HG03520 (cell line): Measurements from ENCODE around the gene SDHC.
A peak's percentile ranks its signal among the peaks of the same experiment; 100 is the strongest.
"Not testable (repeated sequence)": the region's sequence is repeated elsewhere in the genome, so short reads cannot be mapped to it uniquely, and the experiment has no call there.

Experiments used
- ATAC-seq: cut with Tn5 transposase; IDR thresholded peaks from one replicate; pipeline ENCODE4 v1.9.1; 2021; ENCODE audit warnings: mild to moderate bottlenecking, moderate library complexity; ENCODE audit not compliant: unreplicated experiment

The SDHC gene

DNA sequence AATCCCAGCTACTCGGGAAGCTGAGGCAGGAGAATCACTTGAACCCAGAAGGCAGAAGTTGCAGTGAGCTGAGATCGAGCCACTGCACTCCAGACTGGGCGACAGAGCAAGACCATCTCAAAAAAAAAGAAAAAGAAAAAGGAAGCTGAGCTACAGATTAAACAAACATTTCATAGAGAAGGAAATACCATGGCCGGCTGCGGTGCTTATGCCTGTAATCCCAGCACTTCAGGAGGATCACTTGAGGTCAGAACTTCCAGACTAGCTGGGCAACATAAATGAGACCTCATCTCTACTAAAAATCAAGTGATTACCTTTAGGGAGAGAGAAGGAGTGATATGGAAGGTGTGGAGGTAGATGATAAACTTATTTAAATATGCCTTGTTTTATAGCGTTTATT, 67.5 kb downstream of the SDHC start:
- no peak for ATAC-seq

DNA sequence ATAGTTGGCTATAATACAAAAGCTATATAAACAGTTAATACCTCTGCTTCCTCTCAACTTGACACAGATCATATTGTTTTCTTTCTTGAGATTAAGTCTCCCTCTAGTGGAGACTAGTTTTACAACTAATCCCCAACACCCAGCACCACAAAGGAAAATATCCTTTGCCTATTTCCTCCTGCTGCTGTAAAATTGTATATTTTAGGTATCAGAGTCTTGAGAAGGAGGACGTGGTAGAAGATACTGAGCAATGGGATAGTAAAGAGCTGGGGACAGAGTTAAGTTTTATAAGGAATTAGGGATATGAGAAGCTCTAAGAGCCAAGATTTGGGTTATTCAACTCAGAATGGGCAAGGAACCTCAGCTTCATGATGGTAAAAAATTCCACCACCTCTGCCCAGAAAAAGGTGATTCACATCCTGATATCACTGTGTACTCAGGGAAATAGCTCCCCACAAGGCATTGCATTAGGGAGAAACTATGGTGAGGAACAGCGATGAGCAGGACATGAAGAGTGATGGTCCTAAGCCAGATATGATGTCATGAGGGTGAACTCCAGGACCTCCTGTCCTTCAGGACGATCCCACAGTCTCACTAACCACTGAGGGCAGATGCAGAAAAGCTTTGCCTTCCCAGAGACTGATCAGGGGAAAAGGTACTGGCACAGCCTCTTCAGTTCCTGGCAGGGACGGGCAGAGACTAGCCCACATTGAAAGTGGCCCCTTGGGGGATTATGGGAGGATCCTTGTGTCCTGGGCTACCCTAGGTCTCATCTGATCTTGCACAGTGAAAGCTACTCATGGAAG, 68.2 kb downstream of the SDHC start:
- no peak for ATAC-seq

DNA sequence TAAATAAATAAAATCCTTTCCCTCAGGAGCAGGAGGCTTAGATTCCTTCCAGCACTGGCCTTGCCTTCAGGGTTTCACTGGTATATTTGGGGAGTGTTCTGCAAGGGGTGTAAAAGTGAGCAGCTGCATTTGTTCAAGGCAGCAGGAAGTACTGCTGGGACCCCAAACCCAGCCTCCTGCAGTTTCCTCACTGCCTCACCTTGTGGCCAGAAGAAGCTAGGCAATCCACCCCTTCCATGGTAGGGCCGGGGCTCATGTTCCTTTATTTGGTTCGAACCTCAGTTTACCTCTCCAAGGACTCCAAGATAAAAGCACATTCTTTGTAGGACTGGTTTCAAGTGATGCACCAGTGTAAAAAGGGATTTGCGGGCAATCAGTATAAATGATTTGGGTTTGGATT, 74.5 kb downstream of the SDHC start:
- ATAC-seq: no peak

DNA sequence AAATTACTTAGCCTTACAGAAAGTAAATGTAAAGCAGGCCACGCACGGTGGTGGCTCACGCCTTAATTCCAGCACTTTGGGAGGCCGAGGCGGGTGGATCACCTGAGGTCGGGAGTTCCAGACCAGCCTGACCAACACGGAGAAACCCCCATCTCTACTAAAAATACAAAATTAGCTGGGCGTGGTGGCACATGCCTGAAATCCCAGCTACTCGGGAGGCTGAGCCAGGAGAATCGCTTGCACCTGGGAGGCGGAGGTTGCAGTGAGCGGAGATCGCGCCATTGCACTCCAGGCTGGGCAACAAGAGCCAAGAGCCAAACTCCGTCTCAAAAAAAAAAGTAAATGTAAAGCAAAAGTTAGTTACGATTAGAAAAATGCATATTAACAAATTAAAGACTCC, 75.0 kb downstream of the SDHC start:
- not testable (repeated sequence) for ATAC-seq

DNA sequence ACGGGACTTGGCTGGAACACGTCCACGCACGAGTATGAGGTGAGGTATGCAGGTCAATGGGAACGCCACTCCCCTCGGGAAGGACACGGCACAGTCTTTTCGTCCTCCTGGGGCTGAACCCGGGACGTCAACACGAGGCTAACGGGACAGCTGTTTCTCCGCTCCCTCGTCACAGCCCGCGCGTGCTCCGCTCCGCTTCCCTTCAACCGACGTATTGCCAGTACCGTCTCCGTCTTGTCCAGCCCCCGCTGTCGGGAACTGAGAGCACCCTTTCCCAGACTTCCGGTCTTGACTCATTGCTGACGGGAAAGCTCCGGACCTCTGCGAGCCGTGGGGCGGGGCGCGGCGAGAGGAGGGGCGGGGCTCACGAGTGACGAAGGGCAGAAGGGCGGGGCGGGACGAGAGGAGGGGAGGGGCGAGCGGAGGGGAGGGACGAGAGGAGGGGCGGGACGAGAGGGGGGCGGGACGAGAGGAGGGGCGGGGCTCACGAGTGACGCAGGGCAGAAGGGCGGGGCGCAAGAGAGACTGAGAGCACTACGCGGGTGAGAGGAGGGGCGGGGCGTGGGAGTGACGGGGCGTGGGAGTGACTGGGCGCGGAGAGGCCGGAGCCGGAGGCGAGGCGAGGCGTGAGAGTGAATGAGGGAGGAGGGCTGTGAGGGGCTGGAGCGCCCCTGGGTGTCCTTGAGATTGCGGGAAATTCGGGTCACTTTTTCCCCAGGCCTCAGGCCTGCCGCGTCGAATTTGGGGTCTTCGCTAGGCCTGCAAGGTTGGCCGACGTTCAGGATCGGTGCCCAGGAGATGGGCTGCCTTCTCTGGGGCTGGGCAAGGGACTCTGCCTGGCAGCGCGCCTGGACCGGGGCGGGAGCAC, 75.7 kb downstream of the SDHC start:
- ATAC-seq: peak; percentile 74

DNA sequence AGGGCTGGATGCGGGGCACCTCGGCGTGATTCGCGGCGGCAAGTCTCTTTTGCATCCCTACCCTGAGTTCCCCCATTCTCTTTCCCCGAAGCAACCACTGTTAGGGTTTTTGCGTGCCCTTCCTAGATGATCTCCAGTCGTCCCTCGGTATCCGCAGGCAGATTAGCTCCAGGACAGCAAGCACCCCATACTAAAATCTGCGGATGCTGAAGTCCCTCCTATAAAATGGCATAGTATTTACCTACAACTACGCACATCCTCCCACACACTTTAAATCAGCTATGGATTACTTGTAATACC, 76.3 kb downstream of the SDHC start:
- no peak for ATAC-seq

DNA sequence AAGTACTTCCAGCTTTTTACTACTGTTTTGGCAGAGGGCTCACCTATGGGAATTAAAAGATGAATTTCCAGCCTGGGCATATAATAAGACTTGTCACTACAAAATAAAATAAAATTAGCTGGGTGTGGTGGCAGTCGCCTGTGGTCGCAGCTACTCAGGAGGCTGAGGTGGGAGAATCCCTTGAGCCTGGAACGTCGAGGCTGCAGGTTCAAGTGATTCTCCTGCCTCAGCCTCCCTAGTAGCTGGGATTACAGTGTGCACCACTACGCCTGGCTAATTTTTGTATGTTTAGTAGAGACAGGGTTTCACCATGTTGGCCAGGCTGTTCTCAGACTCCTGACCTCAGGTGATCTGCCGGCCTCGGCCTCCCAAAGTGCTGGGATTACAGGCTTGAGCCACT, 77.0 kb downstream of the SDHC start:
- not testable (repeated sequence) for ATAC-seq

DNA sequence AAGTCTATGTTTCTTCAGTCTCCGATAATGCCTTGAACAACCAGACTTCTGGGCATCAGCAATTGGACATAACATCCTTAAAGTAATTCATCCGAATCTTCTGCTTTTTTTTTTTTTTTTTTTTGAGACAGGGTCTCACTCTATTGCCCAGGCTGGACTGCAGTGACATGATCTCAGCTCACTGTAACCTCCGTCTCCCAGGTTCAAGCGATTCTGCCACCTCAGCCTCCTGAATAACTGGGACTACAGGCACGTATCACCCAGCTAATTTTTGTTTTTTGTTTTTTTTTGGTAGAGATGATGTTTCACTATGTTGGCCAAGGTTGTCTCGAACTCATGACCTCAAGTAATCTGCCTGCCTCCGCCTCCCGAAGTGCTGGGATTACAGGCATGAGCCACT, 77.4 kb downstream of the SDHC start:
- ATAC-seq: no peak

DNA sequence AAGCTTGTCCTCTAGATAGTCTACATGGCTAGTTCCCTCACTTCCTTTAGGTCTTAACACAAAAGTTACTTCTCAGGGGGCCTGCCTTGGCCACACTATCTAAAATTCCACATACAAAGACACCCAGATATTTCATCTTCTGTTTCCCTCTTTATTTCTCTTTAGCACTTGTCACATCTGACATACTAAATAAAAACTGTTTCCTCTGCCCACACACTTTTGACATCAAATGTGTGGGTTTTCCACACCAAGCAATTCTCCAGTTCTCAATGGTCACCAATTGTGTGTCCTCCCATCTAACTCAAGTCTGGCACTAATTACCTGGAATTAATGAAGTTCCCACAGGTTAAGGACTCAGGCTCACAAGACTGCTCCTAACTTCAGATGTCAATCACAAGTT, 79.0 kb downstream of the SDHC start:
- no peak for ATAC-seq

DNA sequence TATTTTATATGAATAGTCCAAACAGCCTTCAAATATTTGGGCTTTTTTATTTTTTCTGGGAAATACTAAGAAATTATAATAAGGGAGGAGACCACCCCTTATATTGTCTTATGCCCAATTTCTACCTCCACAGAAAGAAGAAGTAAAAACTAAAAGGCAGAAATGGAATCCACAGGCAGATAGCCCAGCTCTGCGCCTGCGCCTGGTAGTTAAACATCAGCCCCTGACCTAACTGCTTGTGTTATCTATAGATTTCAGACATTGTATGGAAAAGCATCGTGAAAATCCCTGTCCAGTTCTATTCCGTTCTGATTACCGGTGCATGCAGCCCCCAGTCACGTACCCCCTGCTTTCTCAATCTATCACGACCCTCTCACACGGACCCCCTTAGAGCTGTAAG, 82.9 kb downstream of the SDHC start:
- not testable (repeated sequence) for ATAC-seq

DNA sequence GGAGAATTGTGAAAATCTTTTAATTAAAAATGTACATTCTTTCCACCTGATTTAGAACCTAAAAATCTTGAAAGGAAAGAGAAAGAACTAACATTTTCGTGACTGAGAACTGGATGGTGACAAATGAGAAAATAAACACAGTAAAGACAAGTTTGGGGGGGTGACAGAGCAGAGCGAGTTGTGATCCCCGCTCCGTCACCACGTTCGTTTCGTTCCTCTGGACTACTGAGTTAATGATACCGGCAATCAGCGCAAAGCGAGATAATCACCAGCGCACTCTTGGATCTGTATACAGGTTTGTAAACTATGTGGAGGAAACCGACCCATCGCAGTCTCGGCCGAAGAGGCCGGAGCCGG, 84.7 kb downstream of the SDHC start:
- ATAC-seq: no peak

DNA sequence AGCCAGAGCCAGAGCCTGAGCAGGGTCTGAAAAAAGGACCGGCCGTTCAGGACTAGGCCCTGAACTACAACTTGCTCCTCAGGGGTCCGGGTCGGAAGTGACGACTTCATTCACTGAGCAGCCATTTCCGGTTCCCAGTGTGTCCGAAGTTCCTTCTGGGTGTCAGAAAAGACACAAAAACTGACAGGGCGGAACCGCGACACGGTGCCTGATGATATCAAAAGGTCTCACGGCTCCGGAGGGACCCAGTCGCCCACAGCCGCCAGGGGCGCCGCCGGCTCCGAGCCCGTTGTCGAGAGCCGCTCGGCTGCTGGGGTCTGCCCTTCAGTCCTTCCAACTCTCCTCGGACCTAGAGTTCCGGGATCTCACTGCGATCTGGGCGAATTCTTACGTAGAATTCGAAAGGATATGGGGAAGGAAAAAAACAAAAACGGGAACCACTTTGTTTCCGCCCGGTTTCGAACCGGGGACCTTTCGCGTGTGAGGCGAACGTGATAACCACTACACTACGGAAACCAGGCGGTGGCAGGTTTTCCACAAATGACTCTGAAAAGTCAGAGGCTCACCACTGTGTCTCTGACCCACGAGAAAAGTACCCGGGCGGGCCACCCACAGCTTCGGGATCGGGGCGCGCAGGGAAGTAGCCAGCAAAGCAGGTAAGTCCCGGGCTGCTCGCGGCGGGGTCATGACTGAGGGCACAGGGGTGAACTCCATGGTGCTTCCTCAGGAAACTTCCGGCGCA, 85.2 kb downstream of the SDHC start:
- peak; percentile 70 for ATAC-seq

DNA sequence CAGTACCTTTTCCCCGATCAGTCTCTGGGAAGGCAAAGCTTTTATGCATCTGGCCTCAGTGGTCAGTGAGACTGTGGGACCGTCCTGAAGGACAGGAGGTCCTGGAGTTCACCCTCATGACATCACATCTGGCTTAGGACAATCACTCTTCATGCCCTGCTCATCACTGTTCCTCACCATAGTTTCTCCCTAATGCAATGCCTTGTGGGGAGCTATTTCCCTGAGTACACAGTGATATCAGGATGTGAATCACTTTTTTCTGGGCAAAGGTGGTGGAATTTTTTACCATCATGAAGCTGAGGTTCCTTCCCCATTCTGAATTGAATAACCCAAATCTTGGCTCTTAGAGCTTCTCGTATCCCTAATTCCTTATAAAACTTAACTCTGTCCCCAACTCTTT, 88.3 kb downstream of the SDHC start:
- no peak for ATAC-seq

DNA sequence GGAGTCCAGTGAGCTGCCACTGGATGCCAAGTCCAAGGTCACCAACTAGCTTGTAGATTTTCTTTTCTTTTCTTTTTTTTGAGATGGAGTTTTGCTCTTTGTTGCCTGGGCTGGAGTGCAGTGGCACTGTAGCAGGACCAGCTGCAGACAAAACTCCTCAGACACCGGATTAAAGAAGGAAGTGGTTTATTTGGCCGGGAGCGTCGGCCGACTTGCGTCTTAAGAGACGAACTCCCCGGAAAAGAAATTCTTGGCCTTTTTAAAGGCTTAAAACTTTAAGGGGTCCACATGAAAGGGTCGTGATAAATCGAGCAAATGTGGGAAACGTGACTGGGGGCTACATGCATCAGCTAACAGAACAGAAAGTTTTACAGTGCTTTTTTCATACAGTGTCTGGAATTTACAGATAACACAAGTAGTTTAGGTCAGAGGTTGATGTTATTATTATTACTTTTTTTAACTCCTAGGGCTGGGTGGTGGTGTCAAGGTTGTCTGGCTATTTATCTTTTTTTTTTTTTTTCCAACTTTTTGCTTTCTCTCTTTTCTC, 89.9 kb downstream of the SDHC start:
- ATAC-seq: no peak

DNA sequence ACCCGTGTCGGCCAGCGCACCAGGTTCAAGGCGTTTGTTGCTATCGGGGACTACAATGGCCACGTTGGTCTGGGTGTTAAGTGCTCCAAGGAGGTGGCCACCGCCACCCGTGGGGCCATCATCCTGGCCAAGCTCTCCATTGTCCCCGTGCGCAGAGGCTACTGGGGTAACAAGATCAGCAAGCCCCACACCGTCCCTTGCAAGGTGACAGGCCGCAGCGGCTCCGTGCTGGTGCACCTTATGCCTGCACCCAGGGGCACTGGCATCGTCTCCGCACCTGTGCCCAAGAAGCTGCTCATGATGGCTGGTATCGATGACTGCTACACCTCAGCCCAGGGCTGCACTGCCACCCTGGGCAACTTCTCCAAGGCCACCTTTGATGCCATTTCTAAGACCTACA, 92.4 kb downstream of the SDHC start:
- ATAC-seq: not testable (repeated sequence)

DNA sequence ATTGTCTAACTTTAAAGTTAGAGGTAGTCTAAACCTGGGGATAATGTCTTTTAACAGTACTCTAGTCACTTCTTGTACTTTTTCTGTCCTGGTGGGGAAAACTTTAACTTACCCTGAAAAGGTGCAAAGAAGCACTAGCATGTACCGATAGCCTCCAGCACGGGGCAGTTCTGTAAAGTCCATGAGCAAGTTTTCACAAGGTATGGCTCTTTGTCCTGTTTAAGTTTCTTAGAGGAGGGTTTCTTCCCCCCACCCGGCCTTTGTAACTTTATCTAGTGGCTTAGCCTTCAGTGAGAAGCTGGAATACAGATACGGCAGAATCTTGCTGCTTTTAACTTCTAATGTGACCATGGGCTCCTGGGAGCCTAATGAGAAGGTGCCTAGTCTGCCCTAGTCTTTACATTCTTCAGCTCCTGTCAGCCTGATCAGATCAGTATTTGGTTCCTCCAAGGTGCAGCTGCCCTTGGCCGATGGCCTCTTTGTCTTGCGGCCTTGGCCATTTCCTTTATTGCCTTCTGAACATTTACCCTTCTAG, 93.3 kb downstream of the SDHC start:
- ATAC-seq: no peak

DNA sequence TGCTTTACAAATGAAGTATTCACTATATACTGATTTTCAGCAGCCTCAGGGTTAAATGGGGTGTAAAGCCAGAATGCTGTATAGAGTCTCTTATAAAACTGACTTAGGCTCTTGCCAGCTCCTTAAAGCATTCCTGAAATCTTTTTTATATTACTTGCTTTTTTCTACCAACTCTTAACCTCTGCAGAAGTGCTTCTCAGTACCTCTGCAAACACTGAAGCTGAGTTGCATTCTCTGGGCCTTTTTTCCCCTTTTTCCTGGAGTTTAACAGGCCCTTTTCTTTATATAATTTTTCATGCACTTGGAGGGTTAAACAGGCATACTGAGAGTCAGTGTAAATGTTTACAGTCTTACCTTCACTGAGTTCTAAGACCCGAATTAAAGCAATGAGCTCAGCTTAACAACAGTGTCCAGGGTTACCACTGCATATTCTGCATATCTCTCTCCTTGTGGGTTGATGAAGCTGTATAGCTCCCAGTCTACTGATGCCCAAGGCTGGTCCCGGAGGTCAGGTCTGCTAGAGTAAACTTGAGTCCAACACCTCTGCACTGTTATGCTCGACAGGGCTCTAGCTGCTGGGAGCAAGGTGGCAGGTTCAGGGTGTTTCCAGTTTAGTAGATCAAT, 94.4 kb downstream of the SDHC start:
- no peak for ATAC-seq

DNA sequence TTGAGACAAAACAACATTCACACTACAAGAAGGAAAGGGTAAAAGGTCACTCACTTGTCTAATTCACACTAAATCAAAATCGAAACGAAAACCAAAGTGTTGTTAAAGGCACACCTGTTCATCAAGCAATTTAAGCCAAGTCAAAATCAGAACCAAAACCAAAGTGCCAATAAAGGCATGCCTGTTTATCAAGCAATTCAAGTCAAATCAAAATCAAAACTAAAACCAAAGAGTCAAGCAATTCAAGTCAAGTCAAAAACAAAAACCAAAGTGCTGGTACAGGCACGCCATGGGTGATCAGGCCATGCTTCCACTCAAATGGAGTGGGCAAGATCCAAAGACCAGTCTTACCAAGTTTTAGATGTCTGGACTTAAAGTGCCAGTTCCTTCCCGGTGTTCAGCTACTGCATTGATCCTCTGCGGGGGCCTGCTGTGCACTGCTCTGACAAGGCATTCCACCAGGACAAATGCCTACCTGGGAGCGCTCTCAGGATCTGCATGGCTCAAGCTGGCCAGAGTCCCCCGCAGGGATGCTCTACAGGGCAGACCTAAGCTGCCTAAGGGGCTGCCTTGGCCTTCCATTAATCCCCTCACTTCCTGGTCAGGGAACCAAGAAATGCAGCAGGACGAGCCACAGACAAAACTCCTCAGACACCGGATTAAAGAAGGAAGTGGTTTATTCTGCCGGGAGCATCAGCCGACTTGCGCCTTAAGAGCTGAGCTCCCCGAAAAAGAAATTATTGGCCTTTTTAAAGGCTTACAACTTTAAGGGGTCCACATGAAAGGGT, 95.9 kb downstream of the SDHC start:
- not testable (repeated sequence) for ATAC-seq

DNA sequence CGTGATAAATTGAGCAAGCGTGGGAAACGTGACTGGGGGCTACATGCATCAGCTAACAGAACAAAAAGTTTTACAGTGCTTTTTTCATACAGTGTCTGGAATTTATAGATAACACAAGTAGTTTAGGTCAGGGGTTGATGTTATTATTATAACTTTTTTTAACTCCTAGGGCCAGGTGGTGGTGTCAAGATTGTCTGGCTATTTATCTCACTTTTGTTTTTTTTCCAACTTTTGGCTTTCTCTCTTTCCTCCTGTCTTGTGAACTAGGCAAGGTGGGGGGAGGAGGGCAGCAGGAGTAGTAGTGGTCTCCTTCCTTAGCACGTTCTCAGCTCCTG, 96.4 kb downstream of the SDHC start:
- not testable (repeated sequence) for ATAC-seq
